Vagina (tissue), 2 donors: ENCODE measurements around the gene SYT1. TPM values are rescaled to one million over a fixed set of nuclear protein-coding genes. Genes with fewer than 3 reads are reported as not detected.

Experiments used
- DNase-seq, 2 donors: peaks; one replicate each; pipeline ENCODE4 v3.0.0-alpha.2; 2017; ENCODE audit errors: extremely low spot score in 2 of 2
- H3K27ac ChIP-seq: fragments of 200-600 bp; sonication (generic); one replicate; pipeline ENCODE4 v1.5.1; 2019
- H3K27me3 ChIP-seq: fragments of 200-600 bp; sonication (generic); one replicate; pipeline ENCODE4 v1.5.1; 2019
- H3K36me3 ChIP-seq, 2 donors: fragments of 200-600 bp; sonication (generic); one replicate each; pipeline ENCODE4 v1.5.1; 2017 to 2019
- H3K4me1 ChIP-seq: fragments of 200-600 bp; sonication (generic); one replicate; pipeline ENCODE4 v1.5.1; 2019
- H3K4me3 ChIP-seq, 2 donors: fragments of 200-600 bp; sonication (generic); 1 replicate in 1 of 2; 2 replicates in 1 of 2; pipeline ENCODE4 v1.5.1; 2016 to 2019
- H3K9me3 ChIP-seq: fragments of 200-600 bp; sonication (generic); one replicate; pipeline ENCODE4 v1.5.1; 2019
- CTCF ChIP-seq, 3 experiments: fragments of 450-650 bp in 2 of 3; fragments of 200-600 bp in 1 of 3; sonication (generic) in 1 of 3; IDR thresholded peaks; one replicate each; pipeline ENCODE4 v1.5.1; 2017 to 2019; ENCODE audit warnings: antibody characterized with exemption in 3 of 3, mild to moderate bottlenecking in 2 of 3, moderate library complexity in 2 of 3
- POLR2A ChIP-seq, 2 donors: fragments of 450-650 bp; IDR thresholded peaks; one replicate each; pipeline ENCODE4 v1.6.1; 2017; ENCODE audit warnings: antibody characterized with exemption in 2 of 2, mild to moderate bottlenecking in 2 of 2, moderate library complexity in 2 of 2
- POLR2AphosphoS5 ChIP-seq, 2 donors: sonication (generic); formaldehyde crosslinking; IDR thresholded peaks; one replicate each; pipeline ENCODE4 v1.9.0; 2017; ENCODE audit warnings: antibody characterized with exemption in 2 of 2, mild to moderate bottlenecking in 2 of 2, low read depth in 1 of 2; ENCODE audit not compliant: insufficient read depth in 1 of 2
- intact Hi-C: fragments of 100-400 bp; cut with DNase I; formaldehyde crosslinking; loops from one replicate; pipeline ENCODE4 v1.15.1; 2023
- total RNA-seq: library from RNA; depleted of rRNA; stranded (reverse); fragments of >200 nt; gene quantifications from one replicate; pipeline ENCODE4 v1.2.3, GENCODE V29; 2016

Gene SYT1
- total RNA-seq, 1 donor from 2014 or later, result 13.3 TPM

GRCh38 chr12:79420146-79420618 lies 555.6 kb downstream of the SYT1 start:
- TF ChIP-seq POLR2AphosphoS5 (IDR thresholded peaks at IDR 0.05; ENCODE audit: insufficient read depth in 1 of 2, low read depth in 1 of 2) (peak in 1 of 2 donors; percentile 35), CTCF (IDR thresholded peaks at IDR 0.05) (peak in 1 of 3 experiments; percentile 41), POLR2A (IDR thresholded peaks at IDR 0.05) (no peak)
- Histone ChIP-seq H3K36me3 (no peaks in the 10 kb centered on the region), H3K9me3 (no peaks in the 10 kb centered on the region), H3K27ac (no peak overlapping the region), H3K4me1 (peaks cover 26% of the 10 kb centered on the region), H3K4me3 (no peak overlapping the region), H3K27me3 (no peaks in the 10 kb centered on the region)
- no peak for DNase-seq
- intact Hi-C loops, result no loop called here

GRCh38 chr12:79421236-79421740 lies 556.7 kb downstream of the SYT1 start:
- H3K4me3 ChIP-seq, result no peak overlapping the region
- TF ChIP-seq CTCF (IDR thresholded peaks at IDR 0.05), result no peak
- no peak for TF ChIP-seq POLR2AphosphoS5 (IDR thresholded peaks at IDR 0.05; ENCODE audit: insufficient read depth in 1 of 2, low read depth in 1 of 2)
- no peak for TF ChIP-seq POLR2A (IDR thresholded peaks at IDR 0.05)
- H3K4me1 ChIP-seq, result peaks cover 26% of the 10 kb centered on the region
- H3K27me3 ChIP-seq, result no peaks in the 10 kb centered on the region
- intact Hi-C loops, result no loop called here
- no peaks in the 10 kb centered on the region for H3K36me3 ChIP-seq
- DNase-seq, result no peak
- H3K27ac ChIP-seq, result no peak overlapping the region
- H3K9me3 ChIP-seq, result no peaks in the 10 kb centered on the region

- intact Hi-C loops, result no loop called here
These were observed 557.7 kb downstream of the SYT1 start for GRCh38 chr12:79422060-79422812.

GRCh38 chr12:79423560-79423959 lies 559.0 kb downstream of the SYT1 start:
- H3K4me1 ChIP-seq, result peaks cover 26% of the 10 kb centered on the region
- no peaks in the 10 kb centered on the region for H3K36me3 ChIP-seq
- H3K4me3 ChIP-seq, result no peak overlapping the region
- peak overlapping the region; percentile 6 for H3K27ac ChIP-seq
- DNase-seq, result no peak
- no peaks in the 10 kb centered on the region for H3K9me3 ChIP-seq
- TF ChIP-seq POLR2AphosphoS5 (IDR thresholded peaks at IDR 0.05; ENCODE audit: insufficient read depth in 1 of 2, low read depth in 1 of 2) (no peak), CTCF (IDR thresholded peaks at IDR 0.05) (no peak), POLR2A (IDR thresholded peaks at IDR 0.05) (no peak)
- H3K27me3 ChIP-seq, result no peaks in the 10 kb centered on the region
- intact Hi-C loops, result no loop called here

More at GRCh38 chr12:79422060-79422812, 557.7 kb downstream of the SYT1 start:
- H3K36me3 ChIP-seq, result no peaks in the 10 kb centered on the region
- H3K4me1 ChIP-seq, result peaks cover 26% of the 10 kb centered on the region
- DNase-seq, result no peak
- no peak for TF ChIP-seq POLR2A (IDR thresholded peaks at IDR 0.05)
- no peak for TF ChIP-seq POLR2AphosphoS5 (IDR thresholded peaks at IDR 0.05; ENCODE audit: insufficient read depth in 1 of 2, low read depth in 1 of 2)
- TF ChIP-seq CTCF (IDR thresholded peaks at IDR 0.05), result no peak
- H3K27me3 ChIP-seq, result no peaks in the 10 kb centered on the region
- H3K9me3 ChIP-seq, result no peaks in the 10 kb centered on the region
- peak overlapping the region; percentile 6 for H3K27ac ChIP-seq
- no peak overlapping the region for H3K4me3 ChIP-seq
